ENCODE data around the gene SOX5. TPM values are rescaled to one million over a fixed set of nuclear protein-coding genes. Genes with fewer than 3 reads are reported as not detected.

Gene SOX5
- total and polyA plus RNA-seq, 7 donors, result 0.23 to 16.3 (median 9.4) TPM

GRCh38 chr12:23546756-23547155 lies 402.7 kb downstream of the SOX5 start:
- no peaks in the 10 kb centered on the region for H3K27me3 ChIP-seq
- TF ChIP-seq POLR2AphosphoS5 (IDR thresholded peaks at IDR 0.05) (no peak), CTCF (IDR thresholded peaks at IDR 0.05) (no peak), EP300 (IDR thresholded peaks at IDR 0.05) (no peak), POLR2A (IDR thresholded peaks at IDR 0.05) (no peak)
- no peak for DNase-seq
- no peaks in the 10 kb centered on the region for H3K4me1 ChIP-seq
- intact Hi-C loops (cut with DNase I), result no loop called here
- 87% methylated on average over 4 of the region's 4 CpGs for WGBS, 2 donors
- no peaks in the 10 kb centered on the region for H3K36me3 ChIP-seq
- H3K4me3 ChIP-seq, result no peak overlapping the region
- H3K27ac ChIP-seq, result no peak overlapping the region
- no peaks in the 10 kb centered on the region for H3K9me3 ChIP-seq

- Histone ChIP-seq H3K4me3 (no peak overlapping the region), H3K27ac (no peak overlapping the region), H3K36me3 (no peaks in the 10 kb centered on the region), H3K4me1 (no peaks in the 10 kb centered on the region), H3K27me3 (no peaks in the 10 kb centered on the region), H3K9me3 (no peaks in the 10 kb centered on the region)
- DNase-seq, result no peak
- TF ChIP-seq EP300 (IDR thresholded peaks at IDR 0.05) (no peak), CTCF (IDR thresholded peaks at IDR 0.05) (no peak), POLR2AphosphoS5 (IDR thresholded peaks at IDR 0.05) (no peak)
- 89 to 91% methylated on average over 1 of the region's 1 CpG for whole genome bisulfite sequencing, 2 donors
- intact Hi-C loops (cut with DNase I), result no loop called here
Measured at GRCh38 chr12:23543767-23544166, 405.7 kb downstream of the SOX5 start.

GRCh38 chr12:23542187-23542586 lies 407.3 kb downstream of the SOX5 start:
- intact Hi-C loops (cut with DNase I), result no loop called here
- H3K36me3 ChIP-seq, result no peaks in the 10 kb centered on the region
- TF ChIP-seq POLR2A (IDR thresholded peaks at IDR 0.05) (no peak), CTCF (IDR thresholded peaks at IDR 0.05) (no peak), EP300 (IDR thresholded peaks at IDR 0.05) (no peak), POLR2AphosphoS5 (IDR thresholded peaks at IDR 0.05) (no peak)
- 97 to 99% methylated on average over 3 of the region's 3 CpGs for WGBS, 2 donors
- DNase-seq, result no peak
- H3K27ac ChIP-seq, result no peak overlapping the region
- H3K4me3 ChIP-seq, result no peak overlapping the region
- H3K27me3 ChIP-seq, result no peaks in the 10 kb centered on the region
- no peaks in the 10 kb centered on the region for H3K4me1 ChIP-seq
- no peaks in the 10 kb centered on the region for H3K9me3 ChIP-seq

GRCh38 chr12:23540572-23540971 lies 408.9 kb downstream of the SOX5 start:
- Histone ChIP-seq H3K27ac (no peak overlapping the region), H3K4me1 (no peaks in the 10 kb centered on the region), H3K36me3 (no peaks in the 10 kb centered on the region), H3K9me3 (no peaks in the 10 kb centered on the region), H3K27me3 (no peaks in the 10 kb centered on the region), H3K4me3 (no peak overlapping the region)
- intact Hi-C loops (cut with DNase I), result no loop called here
- no peak for DNase-seq
- TF ChIP-seq POLR2A (IDR thresholded peaks at IDR 0.05) (no peak), EP300 (IDR thresholded peaks at IDR 0.05) (no peak), CTCF (IDR thresholded peaks at IDR 0.05) (no peak), POLR2AphosphoS5 (IDR thresholded peaks at IDR 0.05) (no peak)
- 81 to 85% methylated on average over 7 of the region's 7 CpGs for WGBS, 2 donors

- Histone ChIP-seq H3K4me1 (no peaks in the 10 kb centered on the region), H3K9me3 (no peaks in the 10 kb centered on the region), H3K36me3 (no peaks in the 10 kb centered on the region), H3K4me3 (no peak overlapping the region), H3K27ac (no peak overlapping the region), H3K27me3 (no peaks in the 10 kb centered on the region)
- no peak for DNase-seq
- TF ChIP-seq POLR2AphosphoS5 (IDR thresholded peaks at IDR 0.05), result no peak
- TF ChIP-seq CTCF (IDR thresholded peaks at IDR 0.05), result no peak
- TF ChIP-seq EP300 (IDR thresholded peaks at IDR 0.05), result no peak
- TF ChIP-seq POLR2A (IDR thresholded peaks at IDR 0.05), result no peak
- WGBS, 2 donors, result 93 to 95% methylated on average over 7 of the region's 7 CpGs
- intact Hi-C loops (cut with DNase I), result no loop called here
Measured at GRCh38 chr12:23536293-23536692, 413.2 kb downstream of the SOX5 start.

Data from sigmoid colon (tissue), 7 donors.